DMS153 treated with DMSO at 0.1 percent for 48 hours (cell line): ENCODE data around the gene PTRH2.

Experiments
- DNase-seq: peaks from one replicate; lab custom pipeline; 2025; ENCODE audit not compliant: unreplicated experiment; lab: John Stamatoyannopoulos, UW

PTRH2 gene

GRCh38 chr17:59722623-59723022, 15.4 kb upstream of the PTRH2 start:
- DNase-seq: no peak

- DNase-seq: no peak
Observed at GRCh38 chr17:59719526-59719925, 12.3 kb upstream of the PTRH2 start.

- no peak for DNase-seq
Observed at GRCh38 chr17:59716427-59716826, 9.2 kb upstream of the PTRH2 start.

- DNase-seq: no peak
Observed at GRCh38 chr17:59714255-59714654, 7.0 kb upstream of the PTRH2 start.

GRCh38 chr17:59712862-59713261, 5.6 kb upstream of the PTRH2 start:
- no peak for DNase-seq

GRCh38 chr17:59711936-59712335, 4.7 kb upstream of the PTRH2 start:
- no peak for DNase-seq

- DNase-seq: no peak
Observed at GRCh38 chr17:59707971-59708430, 771 bp upstream of the PTRH2 start.

GRCh38 chr17:59702304-59702703, 4.9 kb downstream of the PTRH2 start:
- DNase-seq: no peak

- no peak for DNase-seq
Observed at GRCh38 chr17:59699786-59700185, 7.4 kb downstream of the PTRH2 start.

GRCh38 chr17:59699218-59699617, 8.0 kb downstream of the PTRH2 start:
- DNase-seq: no peak

- DNase-seq: no peak
Observed at GRCh38 chr17:59698143-59698542, 9.1 kb downstream of the PTRH2 start.

GRCh38 chr17:59696682-59697277, 10.4 kb downstream of the PTRH2 start:
- DNase-seq: no peak

- DNase-seq: no peak
Observed at GRCh38 chr17:59695945-59696681, 11.1 kb downstream of the PTRH2 start.

GRCh38 chr17:59694344-59694743, 12.9 kb downstream of the PTRH2 start:
- no peak for DNase-seq

- DNase-seq: no peak
Observed at GRCh38 chr17:59693582-59693981, 13.6 kb downstream of the PTRH2 start.

- DNase-seq: no peak
Observed at GRCh38 chr17:59688496-59688895, 18.7 kb downstream of the PTRH2 start.

GRCh38 chr17:59688008-59688407, 19.2 kb downstream of the PTRH2 start:
- DNase-seq: no peak

- DNase-seq: no peak
Observed at GRCh38 chr17:59684967-59685366, 22.3 kb downstream of the PTRH2 start.

GRCh38 chr17:59683283-59683682, 23.9 kb downstream of the PTRH2 start:
- DNase-seq: no peak

- no peak for DNase-seq
Observed at GRCh38 chr17:59680314-59680713, 26.9 kb downstream of the PTRH2 start.

GRCh38 chr17:59678918-59679317, 28.3 kb downstream of the PTRH2 start:
- DNase-seq: no peak

- DNase-seq: no peak
Observed at GRCh38 chr17:59676716-59677115, 30.5 kb downstream of the PTRH2 start.

- DNase-seq: no peak
Observed at GRCh38 chr17:59675231-59675630, 32.0 kb downstream of the PTRH2 start.
